Heart left ventricle (tissue), 13 donors: Measurements from ENCODE around the gene CAPN7.

ENCODE experiments used
- POLR2A ChIP-seq, 2 donors: fragments of 450-650 bp; IDR thresholded peaks; one replicate each; pipeline ENCODE4 v1.6.1; 2017; ENCODE audit warnings: antibody characterized with exemption in 2 of 2, mild to moderate bottlenecking in 2 of 2, moderate library complexity in 2 of 2
- TF ChIP-seq, protein P1 (sequence below), 12 donors: fragments of 200-600 bp; sonication (generic) in 4 of 12; IDR thresholded peaks; one replicate each; pipeline versions ENCODE4 v1.5.0 to v1.8.0; 2018 to 2022; ENCODE audit warnings: antibody characterized with exemption in 12 of 12, mild to moderate bottlenecking in 5 of 12
- donor health status: ischemic (EF 13 %, LVEDD 7.1; RV severe dilation, severe dysfunction).
- donor health status: DM: no; HTN: yes; CAD: no.
- donor health status: DM: no; HTN: no; CAD: no.
- donor health status: ischemic (EF 25% LVEDD 6.9; RV normal size, moderate dysfunction).
- donor health status: ischemic (EF 25% LVEDD 5.7; RV mildly dilated, moderate dysfunction).
- donor health status: ischemic (EF 35%, LVEDD 5.7; RV mildly dilated, moderate dysfunction).
- donor health status: nonischemic (EF 11% LVEDD 7.7; RV severe dilation, severe dysfunction).
- donor health status: DM: yes; HTN: yes; CAD: no.
- donor health status: PGD.
- donor health status: ischemic (EF 29% LVEDD 5.4; RV normal size, mild dysfunction).
- donor health status: nonischemic (EF 23%, LVEDD 6.1; RV moderate dilation, normal function).

DNA sequence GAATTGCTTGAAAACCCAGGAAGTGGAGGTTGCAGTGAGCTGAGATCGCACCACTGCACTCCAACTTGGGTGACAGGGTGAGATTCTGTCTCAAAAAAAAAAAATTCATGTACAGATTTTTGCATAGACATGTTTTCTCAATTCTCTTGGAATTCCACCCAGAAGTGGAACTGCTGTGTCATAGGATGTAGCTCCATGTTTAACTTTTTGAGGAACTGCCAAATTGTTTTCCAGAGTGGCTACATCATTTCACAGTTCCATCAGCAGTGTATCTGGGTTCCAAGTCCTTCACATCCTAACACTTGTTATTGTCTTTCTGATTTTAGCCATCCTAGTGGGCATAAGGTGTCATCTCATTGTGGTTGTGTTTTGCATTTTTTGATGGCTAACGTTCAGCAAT lies 9.9 kb downstream of the CAPN7 start:
- TF ChIP-seq, protein P1, sequence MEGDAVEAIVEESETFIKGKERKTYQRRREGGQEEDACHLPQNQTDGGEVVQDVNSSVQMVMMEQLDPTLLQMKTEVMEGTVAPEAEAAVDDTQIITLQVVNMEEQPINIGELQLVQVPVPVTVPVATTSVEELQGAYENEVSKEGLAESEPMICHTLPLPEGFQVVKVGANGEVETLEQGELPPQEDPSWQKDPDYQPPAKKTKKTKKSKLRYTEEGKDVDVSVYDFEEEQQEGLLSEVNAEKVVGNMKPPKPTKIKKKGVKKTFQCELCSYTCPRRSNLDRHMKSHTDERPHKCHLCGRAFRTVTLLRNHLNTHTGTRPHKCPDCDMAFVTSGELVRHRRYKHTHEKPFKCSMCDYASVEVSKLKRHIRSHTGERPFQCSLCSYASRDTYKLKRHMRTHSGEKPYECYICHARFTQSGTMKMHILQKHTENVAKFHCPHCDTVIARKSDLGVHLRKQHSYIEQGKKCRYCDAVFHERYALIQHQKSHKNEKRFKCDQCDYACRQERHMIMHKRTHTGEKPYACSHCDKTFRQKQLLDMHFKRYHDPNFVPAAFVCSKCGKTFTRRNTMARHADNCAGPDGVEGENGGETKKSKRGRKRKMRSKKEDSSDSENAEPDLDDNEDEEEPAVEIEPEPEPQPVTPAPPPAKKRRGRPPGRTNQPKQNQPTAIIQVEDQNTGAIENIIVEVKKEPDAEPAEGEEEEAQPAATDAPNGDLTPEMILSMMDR (IDR thresholded peaks at IDR 0.05): no peak
- no peak for TF ChIP-seq POLR2A (IDR thresholded peaks at IDR 0.05)
